GM21737 (cell line): Measurements from ENCODE around the gene THAP7.
A peak's percentile ranks its signal among the peaks of the same experiment; 100 is the strongest.
"Not testable (repeated sequence)": the region's sequence is repeated elsewhere in the genome, so short reads cannot be mapped to it uniquely, and the experiment has no call there.

Experiments used
- ATAC-seq: cut with Tn5 transposase; IDR thresholded peaks from one replicate; pipeline ENCODE4 v1.9.1; 2021; ENCODE audit warnings: mild to moderate bottlenecking, moderate library complexity; ENCODE audit not compliant: unreplicated experiment

Gene THAP7

GRCh38 chr22:21013657-21014201, 11.8 kb upstream of the THAP7 start:
- ATAC-seq, result peak; percentile 15

- no peak for ATAC-seq
Measured at GRCh38 chr22:21012446-21013407, 10.8 kb upstream of the THAP7 start.

- no peak for ATAC-seq
Measured at GRCh38 chr22:21010426-21011113, 8.7 kb upstream of the THAP7 start.

- no peak for ATAC-seq
Measured at GRCh38 chr22:21009638-21010425, 7.9 kb upstream of the THAP7 start.

GRCh38 chr22:21009208-21009607, 7.3 kb upstream of the THAP7 start:
- not testable (repeated sequence) for ATAC-seq

- ATAC-seq, result no peak
Measured at GRCh38 chr22:21003782-21004181, 1.9 kb upstream of the THAP7 start.

- no peak for ATAC-seq
Measured at GRCh38 chr22:21000987-21001600, 824 bp downstream of the THAP7 start.

- ATAC-seq, result no peak
Measured at GRCh38 chr22:21000207-21000986, 1.5 kb downstream of the THAP7 start.

- no peak for ATAC-seq
Measured at GRCh38 chr22:20999350-21000206, 2.3 kb downstream of the THAP7 start.

GRCh38 chr22:20998411-20999336, 3.2 kb downstream of the THAP7 start:
- ATAC-seq, result no peak

- no peak for ATAC-seq
Measured at GRCh38 chr22:20997536-20998257, 4.2 kb downstream of the THAP7 start.

- ATAC-seq, result no peak
Measured at GRCh38 chr22:20996598-20997535, 5.1 kb downstream of the THAP7 start.

GRCh38 chr22:20996031-20996410, 5.9 kb downstream of the THAP7 start:
- ATAC-seq, result no peak

GRCh38 chr22:20995329-20996030, 6.4 kb downstream of the THAP7 start:
- ATAC-seq, result no peak

GRCh38 chr22:20994902-20995241, 7.0 kb downstream of the THAP7 start:
- no peak for ATAC-seq
